Measurements from ENCODE around the gene HOXD13. TPM values are rescaled to one million over a fixed set of nuclear protein-coding genes. Genes with fewer than 3 reads are reported as not detected.

The HOXD13 gene
- total RNA-seq, 1 experiment from 2014 or later, result 0.36 TPM

- H3K27ac ChIP-seq (ENCODE audit: low read length), result no peak within 1 kb of the TSS
- H3K4me3 ChIP-seq (ENCODE audit: low read length), result no peak within 1 kb of the TSS
- no peaks in the 10 kb centered on the region for H3K9me3 ChIP-seq (ENCODE audit: low read length)
- ChIA-PET CTCF (no interaction called here), POLR2A (ENCODE audit: unreplicated experiment) (no interaction called here)
- H2AFZ ChIP-seq (ENCODE audit: low read length), result no peak within 1 kb of the TSS
- no peaks in the 10 kb centered on the region for H3K79me2 ChIP-seq (ENCODE audit: low read length)
- ATAC-seq (no peak), DNase-seq (no peak)
- TF ChIP-seq EZH2 (IDR thresholded peaks at IDR 0.05; ENCODE audit: low read length, unreplicated experiment) (no peak), EZH2phosphoT487 (IDR thresholded peaks at IDR 0.05; ENCODE audit: borderline replicate concordance, low read length) (no peak), CTCF (conservative IDR thresholded peaks at IDR 0.05; ENCODE audit: low read depth, low read length) (no peak)
- no TSS peak for BruUV-seq (replicated peaks)
- H3K36me3 ChIP-seq (ENCODE audit: low read depth, low read length), result no peaks in the 10 kb centered on the region
- H4K20me1 ChIP-seq (ENCODE audit: low read length), result no peaks in the 10 kb centered on the region
- peaks cover 12% of the 10 kb centered on the region for H3K4me1 ChIP-seq (ENCODE audit: insufficient read depth, low read length)
- intact Hi-C loops (cut with micrococcal nuclease), result no loop called here
- H3F3A ChIP-seq (ENCODE audit: low read length, unreplicated experiment), result no peaks in the 10 kb centered on the region
- H3K4me2 ChIP-seq (ENCODE audit: low read length), result no peak within 1 kb of the TSS
- H3K27me3 ChIP-seq (ENCODE audit: low read length), result peaks cover 32% of the 10 kb centered on the region
- H3K9me2 ChIP-seq (replicated peaks; ENCODE audit: low read length), result no peaks in the 10 kb centered on the region
- H3K9ac ChIP-seq (ENCODE audit: low read length), result no peak within 1 kb of the TSS
These were observed 8.7 kb upstream of the HOXD13 start, which contains the start of gene EVX2 for GRCh38 chr2:176083796-176084261. Gene EVX2, minus strand, starts transcription at chr2:176083962. Its CDS starts 186 bp downstream, at chr2:176083776.

DNA sequence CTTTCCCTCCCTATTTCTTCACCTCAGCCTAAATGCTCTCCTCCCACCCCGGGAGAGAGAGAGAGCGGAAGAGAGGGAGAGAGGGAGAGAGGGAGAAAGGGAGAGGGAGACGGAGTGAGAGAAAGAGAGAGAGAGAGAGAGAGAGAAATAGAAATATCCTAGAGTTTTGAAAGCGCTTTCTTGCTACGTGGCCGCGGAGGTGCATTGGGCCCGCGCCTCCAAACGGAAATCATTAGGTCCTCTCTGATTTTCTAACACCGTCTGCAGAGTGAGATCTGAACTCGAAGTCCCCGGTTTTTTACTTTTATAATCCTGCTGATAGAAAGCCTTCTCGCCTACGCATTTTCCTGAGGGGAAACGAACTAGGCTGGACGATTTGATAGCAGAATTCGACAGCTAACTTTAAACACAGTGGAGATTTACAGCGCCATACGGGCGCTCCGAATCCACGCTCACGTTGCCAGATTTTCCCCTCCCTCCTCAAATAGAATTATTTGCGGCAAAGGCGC lies 7.9 kb upstream of the HOXD13 start:
- BruUV-seq (replicated peaks), result no TSS peak
- Histone ChIP-seq H3K4me3 (ENCODE audit: low read length) (no peak overlapping the region), H3F3A (ENCODE audit: low read length, unreplicated experiment) (no peaks in the 10 kb centered on the region), H3K4me2 (ENCODE audit: low read length) (no peak overlapping the region), H3K9me3 (ENCODE audit: low read length) (no peaks in the 10 kb centered on the region), H3K27ac (ENCODE audit: low read length) (no peak overlapping the region), H3K4me1 (ENCODE audit: insufficient read depth, low read length) (peaks cover 12% of the 10 kb centered on the region), H4K20me1 (ENCODE audit: low read length) (no peaks in the 10 kb centered on the region), H3K9ac (ENCODE audit: low read length) (no peak overlapping the region), H3K27me3 (ENCODE audit: low read length) (peaks cover 36% of the 10 kb centered on the region), H2AFZ (ENCODE audit: low read length) (no peak overlapping the region), H3K36me3 (ENCODE audit: low read depth, low read length) (no peaks in the 10 kb centered on the region), H3K79me2 (ENCODE audit: low read length) (no peaks in the 10 kb centered on the region), H3K9me2 (replicated peaks; ENCODE audit: low read length) (no peaks in the 10 kb centered on the region)
- DNase-seq (no peak), ATAC-seq (no peak)
- POLR2A ChIA-PET (ENCODE audit: unreplicated experiment), result no interaction called here
- intact Hi-C loops (cut with micrococcal nuclease), result loop anchor here (5.0 kb wide), 2 partner anchors 82 to 242 kb away; partner anchors contain the start of gene LNPK
- no peak for TF ChIP-seq EZH2phosphoT487 (IDR thresholded peaks at IDR 0.05; ENCODE audit: borderline replicate concordance, low read length)
- CTCF ChIA-PET, result no interaction called here

GRCh38 chr2:176085120-176085788 lies 7.3 kb upstream of the HOXD13 start:
- H3K9me2 ChIP-seq (replicated peaks; ENCODE audit: low read length), result no peaks in the 10 kb centered on the region
- no peak overlapping the region for H3K27ac ChIP-seq (ENCODE audit: low read length)
- DNase-seq (no peak), ATAC-seq (no peak)
- no peak for TF ChIP-seq EZH2phosphoT487 (IDR thresholded peaks at IDR 0.05; ENCODE audit: borderline replicate concordance, low read length)
- TF ChIP-seq CTCF (conservative IDR thresholded peaks at IDR 0.05; ENCODE audit: low read depth, low read length), result no peak
- no peak for TF ChIP-seq EZH2 (IDR thresholded peaks at IDR 0.05; ENCODE audit: low read length, unreplicated experiment)
- peaks cover 12% of the 10 kb centered on the region for H3K4me1 ChIP-seq (ENCODE audit: insufficient read depth, low read length)
- H3K9me3 ChIP-seq (ENCODE audit: low read length), result no peaks in the 10 kb centered on the region
- peaks cover 41% of the 10 kb centered on the region for H3K27me3 ChIP-seq (ENCODE audit: low read length)
- ChIA-PET POLR2A (ENCODE audit: unreplicated experiment) (no interaction called here), CTCF (interaction anchor here (0.8 to 1.1 kb wide), 2 partner anchors 391 to 395 kb away, joined by 3 to 5 read pairs; no protein-coding TSS in a partner anchor)
- peak overlapping the region; percentile 60; the same call in 1 of the 2 replicates for H2AFZ ChIP-seq (ENCODE audit: low read length)
- no peaks in the 10 kb centered on the region for H3F3A ChIP-seq (ENCODE audit: low read length, unreplicated experiment)
- H3K4me2 ChIP-seq (ENCODE audit: low read length), result 0 out of 2 replicates have a peak overlapping the region, but pooled peaks have one; percentile 81
- no peaks in the 10 kb centered on the region for H3K79me2 ChIP-seq (ENCODE audit: low read length)
- no peak overlapping the region for H3K9ac ChIP-seq (ENCODE audit: low read length)
- no TSS peak for BruUV-seq (replicated peaks)
- H3K4me3 ChIP-seq (ENCODE audit: low read length), result no peak overlapping the region; the same call in 1 of the 2 replicates
- no peaks in the 10 kb centered on the region for H4K20me1 ChIP-seq (ENCODE audit: low read length)
- intact Hi-C loops (cut with micrococcal nuclease), result loop anchor here (5.0 kb wide), 2 partner anchors 83 to 243 kb away; partner anchors contain the start of gene LNPK
- no peaks in the 10 kb centered on the region for H3K36me3 ChIP-seq (ENCODE audit: low read depth, low read length)

Data from PC-3 (cell line).